AG09319 (cell line): ENCODE data around the gene CUBN.
"Not testable (repeated sequence)": the region's sequence is repeated elsewhere in the genome, so short reads cannot be mapped to it uniquely, and the experiment has no call there.

Source experiments
- DNase-seq: peaks from one replicate; pipeline ENCODE4 v3.0.0-alpha.2; 2010; ENCODE audit warnings: low read depth; ENCODE audit errors: extremely low read depth
- TF ChIP-seq, protein P1 (sequence below): IDR thresholded peaks from 2 replicates; pipeline ENCODE4 v1.5.1; 2011; ENCODE audit warnings: low read depth, mild to moderate bottlenecking, inconsistent platforms, low read length, moderate library complexity

Gene CUBN

DNA sequence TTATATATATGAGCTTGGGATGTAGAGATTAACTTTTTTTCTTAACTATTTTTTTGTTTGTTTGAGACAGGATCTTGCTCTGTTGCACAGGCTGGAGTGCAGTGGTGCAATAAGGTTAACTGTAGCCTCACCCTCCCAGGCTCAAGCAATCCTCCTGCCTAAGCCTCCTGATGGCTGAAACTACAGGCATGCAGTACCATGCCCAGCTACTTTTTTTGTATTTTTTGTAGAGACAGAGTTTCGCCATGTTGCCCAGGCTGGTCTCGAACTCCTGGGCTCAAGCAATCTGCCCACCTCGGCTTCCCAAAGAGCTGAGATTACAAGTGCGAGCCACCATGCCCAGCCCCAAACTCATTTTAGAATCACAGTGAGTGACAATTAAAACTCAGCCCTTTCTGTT lies 105.2 kb downstream of the CUBN start:
- TF ChIP-seq, protein P1, sequence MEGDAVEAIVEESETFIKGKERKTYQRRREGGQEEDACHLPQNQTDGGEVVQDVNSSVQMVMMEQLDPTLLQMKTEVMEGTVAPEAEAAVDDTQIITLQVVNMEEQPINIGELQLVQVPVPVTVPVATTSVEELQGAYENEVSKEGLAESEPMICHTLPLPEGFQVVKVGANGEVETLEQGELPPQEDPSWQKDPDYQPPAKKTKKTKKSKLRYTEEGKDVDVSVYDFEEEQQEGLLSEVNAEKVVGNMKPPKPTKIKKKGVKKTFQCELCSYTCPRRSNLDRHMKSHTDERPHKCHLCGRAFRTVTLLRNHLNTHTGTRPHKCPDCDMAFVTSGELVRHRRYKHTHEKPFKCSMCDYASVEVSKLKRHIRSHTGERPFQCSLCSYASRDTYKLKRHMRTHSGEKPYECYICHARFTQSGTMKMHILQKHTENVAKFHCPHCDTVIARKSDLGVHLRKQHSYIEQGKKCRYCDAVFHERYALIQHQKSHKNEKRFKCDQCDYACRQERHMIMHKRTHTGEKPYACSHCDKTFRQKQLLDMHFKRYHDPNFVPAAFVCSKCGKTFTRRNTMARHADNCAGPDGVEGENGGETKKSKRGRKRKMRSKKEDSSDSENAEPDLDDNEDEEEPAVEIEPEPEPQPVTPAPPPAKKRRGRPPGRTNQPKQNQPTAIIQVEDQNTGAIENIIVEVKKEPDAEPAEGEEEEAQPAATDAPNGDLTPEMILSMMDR: no peak
- no peak for DNase-seq

DNA sequence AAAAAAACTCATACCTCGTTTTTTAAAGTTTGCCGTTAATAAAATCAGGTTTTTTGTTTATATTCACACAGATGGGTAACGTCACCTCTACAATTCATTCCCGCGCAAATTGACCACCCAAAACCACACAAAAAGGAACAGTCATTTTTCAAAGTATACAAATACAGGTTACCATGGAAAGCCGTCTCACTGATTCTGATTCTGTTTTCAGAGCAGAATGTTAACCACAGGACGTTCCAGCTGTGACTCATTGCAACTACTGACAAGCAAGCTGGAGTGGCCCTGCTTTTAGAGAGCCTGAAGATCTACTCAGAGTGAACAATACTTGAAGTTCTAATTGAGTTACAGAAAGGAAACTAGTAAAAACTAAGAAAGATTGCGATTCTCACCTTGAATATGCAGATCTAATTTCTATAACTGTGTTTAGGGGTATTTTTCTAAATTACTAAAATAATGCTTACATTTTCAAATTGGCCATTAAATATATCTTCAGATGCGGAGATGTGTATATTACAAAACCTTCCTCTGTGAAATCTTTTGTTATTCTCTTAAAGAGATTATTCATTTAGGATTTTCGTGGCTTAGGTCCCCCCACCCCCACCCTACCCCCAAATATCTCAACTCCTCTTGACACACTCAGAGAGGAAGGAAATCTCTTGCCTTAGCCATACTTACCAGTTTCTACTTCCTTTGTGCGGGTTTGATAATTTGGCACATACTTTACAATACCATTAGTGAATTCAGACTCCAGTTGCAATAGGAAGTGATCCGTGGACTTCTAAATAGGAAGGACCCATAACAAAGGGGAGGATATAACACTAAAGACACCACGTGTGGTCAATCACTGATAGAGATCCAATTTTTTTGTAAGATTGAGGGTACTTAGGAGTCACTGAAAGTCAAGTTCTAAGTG lies 106.0 kb downstream of the CUBN start:
- TF ChIP-seq, protein P1: no peak
- peak; percentile 95 for DNase-seq

DNA sequence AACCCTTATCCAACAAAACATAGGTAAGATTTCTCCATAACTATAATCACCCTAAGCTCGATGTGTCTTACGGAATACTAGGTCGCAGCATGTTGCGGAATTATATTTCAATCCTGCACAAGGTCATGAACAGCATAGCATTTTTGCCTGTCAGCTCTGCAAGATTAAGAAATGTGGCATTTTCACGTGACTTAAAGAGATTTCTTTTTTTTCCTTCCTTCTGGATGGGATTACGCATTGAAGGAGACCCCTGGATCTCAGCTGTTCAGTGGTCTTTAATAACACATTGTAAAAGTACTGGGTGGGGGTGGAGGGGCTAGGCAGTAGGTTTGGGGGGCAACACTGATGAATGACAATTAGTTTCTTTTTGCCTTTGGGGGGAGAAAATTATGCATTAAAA lies 106.7 kb downstream of the CUBN start:
- TF ChIP-seq, protein P1: no peak

DNA sequence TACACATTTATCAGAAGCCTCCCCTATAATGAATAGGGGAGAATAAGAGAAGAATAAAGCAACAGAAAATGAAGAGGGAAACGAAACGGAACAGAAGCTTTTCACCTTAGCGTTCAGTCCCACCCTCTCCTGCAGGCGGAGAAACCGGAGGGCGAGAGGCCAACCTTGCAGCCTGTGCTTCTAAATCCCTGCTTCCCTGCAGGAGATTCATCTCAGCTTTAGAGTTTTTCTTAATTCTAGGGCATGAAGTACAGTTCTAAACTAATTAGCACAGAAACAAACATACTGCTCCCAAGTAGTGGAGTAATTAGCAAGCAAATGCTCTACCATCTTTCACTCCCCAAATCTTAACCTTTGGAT lies 107.2 kb downstream of the CUBN start:
- TF ChIP-seq, protein P1: no peak
- DNase-seq: no peak

More for the DNA sequence above, 106.7 kb downstream of the CUBN start:
- no peak for DNase-seq

DNA sequence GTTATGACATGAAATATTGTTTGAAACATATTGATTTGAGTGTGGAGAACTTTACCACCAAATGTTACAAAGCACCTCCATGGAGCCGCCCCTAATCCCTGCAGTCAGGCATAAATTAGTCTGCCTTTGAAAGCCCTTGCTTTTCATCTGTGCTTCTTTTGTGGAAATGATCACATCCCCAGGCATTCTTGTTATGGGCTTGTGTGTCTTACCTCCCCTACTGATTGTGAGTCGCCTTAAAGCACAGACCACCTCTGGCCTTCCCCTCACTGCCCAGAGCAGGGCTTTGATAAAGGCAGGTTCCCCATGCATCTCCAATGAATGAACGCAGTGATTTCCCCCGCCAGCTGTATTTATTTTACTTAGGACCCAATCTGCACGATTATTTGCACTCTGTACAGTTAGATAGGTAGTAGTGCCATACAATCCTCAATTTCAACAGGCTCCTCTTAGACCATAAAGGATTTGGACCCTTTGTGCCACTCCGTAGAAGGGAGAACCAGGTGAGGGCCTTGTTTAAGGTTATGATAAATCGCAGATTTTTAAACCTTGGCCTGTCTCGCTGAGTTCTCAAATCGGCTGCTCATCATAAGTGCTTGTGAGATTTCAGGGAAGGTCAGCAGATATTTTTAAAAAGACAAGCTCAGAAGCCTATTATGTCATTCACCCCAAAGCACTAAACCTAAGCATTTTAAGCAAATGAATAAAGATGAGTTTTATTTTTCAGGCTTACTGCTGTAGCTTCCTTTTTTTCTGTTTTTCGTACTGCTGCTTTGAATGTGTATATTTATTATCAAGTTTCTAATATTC lies 107.8 kb downstream of the CUBN start:
- DNase-seq: no peak
- TF ChIP-seq, protein P1: no peak

DNA sequence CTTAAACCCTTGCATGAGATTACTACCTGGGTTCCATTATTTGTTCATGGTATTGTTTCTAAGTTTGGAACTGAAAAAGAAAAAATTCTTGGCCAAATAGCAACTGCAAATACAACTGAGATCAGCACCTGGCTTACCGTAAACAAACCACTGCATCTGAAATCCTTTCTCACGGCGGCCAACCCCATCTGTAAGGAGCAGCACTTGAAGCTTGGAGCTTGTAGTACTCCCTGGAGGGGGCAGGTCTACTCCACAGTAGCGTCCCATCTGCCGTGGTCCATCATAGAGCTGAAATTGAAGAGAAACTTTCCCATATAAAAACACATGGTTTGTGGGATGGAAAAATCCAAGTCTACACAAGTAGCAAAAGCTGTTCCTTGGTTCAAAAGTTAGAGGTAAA lies 109.9 kb downstream of the CUBN start:
- DNase-seq: no peak
- TF ChIP-seq, protein P1: no peak

DNA sequence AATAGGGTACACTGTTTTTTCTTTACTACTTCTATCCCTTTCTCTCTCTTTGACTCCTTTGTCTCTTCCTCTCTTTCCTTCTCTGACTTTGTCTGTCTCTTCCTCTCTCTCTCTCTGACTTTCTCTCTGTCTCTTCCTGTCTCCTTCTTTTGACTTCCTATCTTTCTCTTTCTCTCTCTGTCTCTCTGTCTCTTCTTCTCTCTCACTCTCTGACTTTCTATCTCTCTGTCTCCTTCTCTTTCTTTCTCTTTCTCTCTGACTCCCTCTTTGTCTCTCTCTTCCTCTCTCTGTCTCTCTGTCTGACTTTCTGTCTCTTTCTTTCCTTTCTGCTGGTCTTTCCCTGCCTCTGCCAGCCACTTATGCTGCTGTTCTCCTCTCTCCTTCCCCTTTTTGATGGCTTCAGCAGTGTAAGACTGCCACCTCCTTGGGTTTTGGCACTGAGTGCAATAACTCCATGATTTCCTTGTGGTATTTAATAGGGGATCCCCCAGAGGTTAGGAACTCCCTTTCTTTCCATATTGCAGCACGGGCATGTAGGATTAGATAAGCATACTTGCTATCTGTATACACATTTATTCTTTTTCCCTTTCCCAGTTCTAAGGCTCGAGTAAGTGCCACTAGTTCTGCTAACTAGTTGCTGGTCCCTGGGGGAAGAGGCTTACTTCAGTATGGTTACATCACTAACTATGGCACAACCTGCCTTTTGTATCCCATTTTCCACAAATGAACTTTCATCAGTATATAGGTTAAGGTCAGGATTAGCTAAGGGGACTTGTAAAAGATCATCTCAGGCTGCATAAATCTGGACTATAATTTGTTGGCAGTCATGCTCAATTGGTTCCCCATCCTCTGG lies 116.3 kb downstream of the CUBN start:
- DNase-seq: not testable (repeated sequence)

DNA sequence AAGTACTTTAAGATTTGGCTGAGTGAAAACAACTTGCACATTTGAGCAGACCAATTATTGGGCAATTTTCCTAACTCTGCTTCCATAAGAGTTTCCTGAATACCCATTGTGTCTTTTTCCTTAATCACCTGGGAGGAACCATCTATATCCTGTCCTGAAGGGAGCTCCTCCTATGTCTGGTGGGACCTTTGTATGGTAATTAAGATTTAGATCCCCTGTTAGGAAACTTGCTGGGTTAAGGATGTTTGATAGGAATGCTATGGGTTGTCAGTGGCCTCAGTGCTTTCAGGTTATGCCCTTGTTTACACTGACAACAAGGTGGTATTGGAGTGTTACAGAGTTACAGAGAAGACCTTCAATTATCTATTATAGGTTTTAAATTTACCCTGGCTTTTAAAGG lies 116.9 kb downstream of the CUBN start:
- not testable (repeated sequence) for DNase-seq
